Right atrium auricular region (tissue), 2 donors: ENCODE results near the gene TOX2. TPM values are rescaled to one million over a fixed set of nuclear protein-coding genes. Genes with fewer than 3 reads are reported as not detected.

Source experiments
- DNase-seq: peaks from one replicate; pipeline ENCODE4 v3.0.0-alpha.2; 2019; ENCODE audit warnings: low spot score
- H3K27ac ChIP-seq, 2 donors: fragments of 200-600 bp; sonication (generic); 1 replicate in 1 of 2; 2 replicates in 1 of 2; pipeline ENCODE4 v1.5.1; 2016 to 2019
- H3K27me3 ChIP-seq, 2 donors: fragments of 200-600 bp; sonication (generic); one replicate each; pipeline versions ENCODE4 v1.5.1 to v1.6.0; 2017 to 2019
- H3K36me3 ChIP-seq: fragments of 200-600 bp; sonication (generic); one replicate; pipeline ENCODE4 v1.5.1; 2016
- H3K4me1 ChIP-seq, 2 donors: fragments of 200-600 bp; sonication (generic); one replicate each; pipeline versions ENCODE4 v1.5.1 to v1.6.0; 2017 to 2019
- H3K4me3 ChIP-seq, 2 donors: fragments of 200-600 bp; sonication (generic); 1 replicate in 1 of 2; 2 replicates in 1 of 2; pipeline ENCODE4 v1.5.1; 2017 to 2019; ENCODE audit warnings: mild to moderate bottlenecking in 1 of 2, moderate library complexity in 1 of 2
- H3K9me3 ChIP-seq, 2 donors: fragments of 200-600 bp; sonication (generic); one replicate each; pipeline ENCODE4 v1.5.1; 2019
- total RNA-seq, 2 donors: library from RNA; depleted of rRNA; stranded (reverse); fragments of >200 nt; gene quantifications; one replicate each; pipeline ENCODE4 v1.1.0, GENCODE V29; 2016
- TF ChIP-seq, protein P1 (sequence below), 2 donors: fragments of 200-600 bp; sonication (generic); IDR thresholded peaks; one replicate each; pipeline ENCODE4 v1.5.1; 2019; ENCODE audit warnings: antibody characterized with exemption in 2 of 2

TOX2 gene
- total RNA-seq, 2 donors from 2014 or later: 0.30 to 0.63 TPM

- no peaks in the 10 kb centered on the region for H3K9me3 ChIP-seq
- H3K27me3 ChIP-seq: no peaks in the 10 kb centered on the region
- H3K4me1 ChIP-seq: no peaks in the 10 kb centered on the region
- no peak overlapping the region for H3K4me3 ChIP-seq
- TF ChIP-seq, protein P1, sequence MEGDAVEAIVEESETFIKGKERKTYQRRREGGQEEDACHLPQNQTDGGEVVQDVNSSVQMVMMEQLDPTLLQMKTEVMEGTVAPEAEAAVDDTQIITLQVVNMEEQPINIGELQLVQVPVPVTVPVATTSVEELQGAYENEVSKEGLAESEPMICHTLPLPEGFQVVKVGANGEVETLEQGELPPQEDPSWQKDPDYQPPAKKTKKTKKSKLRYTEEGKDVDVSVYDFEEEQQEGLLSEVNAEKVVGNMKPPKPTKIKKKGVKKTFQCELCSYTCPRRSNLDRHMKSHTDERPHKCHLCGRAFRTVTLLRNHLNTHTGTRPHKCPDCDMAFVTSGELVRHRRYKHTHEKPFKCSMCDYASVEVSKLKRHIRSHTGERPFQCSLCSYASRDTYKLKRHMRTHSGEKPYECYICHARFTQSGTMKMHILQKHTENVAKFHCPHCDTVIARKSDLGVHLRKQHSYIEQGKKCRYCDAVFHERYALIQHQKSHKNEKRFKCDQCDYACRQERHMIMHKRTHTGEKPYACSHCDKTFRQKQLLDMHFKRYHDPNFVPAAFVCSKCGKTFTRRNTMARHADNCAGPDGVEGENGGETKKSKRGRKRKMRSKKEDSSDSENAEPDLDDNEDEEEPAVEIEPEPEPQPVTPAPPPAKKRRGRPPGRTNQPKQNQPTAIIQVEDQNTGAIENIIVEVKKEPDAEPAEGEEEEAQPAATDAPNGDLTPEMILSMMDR (IDR thresholded peaks at IDR 0.05): no peak
- H3K36me3 ChIP-seq: no peaks in the 10 kb centered on the region
- DNase-seq: no peak
- H3K27ac ChIP-seq: no peak overlapping the region
Observed at GRCh38 chr20:44025756-44026155, 111.1 kb downstream of the TOX2 start.

DNA sequence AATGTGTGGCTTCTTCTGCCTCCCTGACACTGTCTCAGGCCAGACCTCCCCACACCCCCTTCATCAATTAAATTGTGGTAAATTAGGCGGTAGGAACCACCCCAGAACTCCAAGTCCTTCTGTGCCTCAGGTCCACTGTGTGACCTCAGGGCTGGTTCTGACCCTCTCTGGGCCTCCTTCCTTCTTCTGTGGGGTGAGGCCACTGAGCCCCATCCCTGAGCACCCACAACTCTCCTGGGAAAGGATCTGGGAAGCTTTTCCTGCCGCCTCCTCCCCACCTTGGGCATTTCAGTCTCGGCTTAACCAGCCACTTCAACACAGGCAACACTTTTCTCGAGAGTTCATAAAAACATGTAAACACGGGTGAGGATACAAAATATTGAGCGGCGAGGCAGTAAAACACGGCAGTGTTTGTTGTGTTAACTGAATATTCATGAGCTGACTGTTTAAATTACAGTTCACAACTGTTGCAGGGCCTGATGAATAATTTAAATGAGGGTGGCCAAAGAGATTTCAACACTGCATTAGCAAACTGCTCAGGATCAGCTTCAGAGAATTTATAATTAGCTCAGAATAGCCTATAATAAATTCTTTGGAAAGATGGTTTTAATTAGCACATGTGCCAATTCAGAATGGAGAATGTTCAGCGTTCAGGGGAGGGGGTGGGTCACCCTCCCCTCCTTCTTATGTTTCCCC is 112.1 kb downstream of the TOX2 start:
- Histone ChIP-seq H3K9me3 (no peaks in the 10 kb centered on the region), H3K27ac (no peak overlapping the region), H3K36me3 (no peaks in the 10 kb centered on the region), H3K4me3 (no peak overlapping the region), H3K27me3 (no peaks in the 10 kb centered on the region), H3K4me1 (no peaks in the 10 kb centered on the region)
- DNase-seq: peak; percentile 36
- TF ChIP-seq, protein P1 (IDR thresholded peaks at IDR 0.05): no peak

- Histone ChIP-seq H3K4me1 (no peaks in the 10 kb centered on the region), H3K27ac (no peak overlapping the region), H3K27me3 (no peaks in the 10 kb centered on the region), H3K4me3 (no peak overlapping the region), H3K36me3 (no peaks in the 10 kb centered on the region), H3K9me3 (no peaks in the 10 kb centered on the region)
- DNase-seq: peak; percentile 50
- TF ChIP-seq, protein P1 (IDR thresholded peaks at IDR 0.05): no peak
Observed at GRCh38 chr20:44027343-44028002, 112.8 kb downstream of the TOX2 start.

DNA sequence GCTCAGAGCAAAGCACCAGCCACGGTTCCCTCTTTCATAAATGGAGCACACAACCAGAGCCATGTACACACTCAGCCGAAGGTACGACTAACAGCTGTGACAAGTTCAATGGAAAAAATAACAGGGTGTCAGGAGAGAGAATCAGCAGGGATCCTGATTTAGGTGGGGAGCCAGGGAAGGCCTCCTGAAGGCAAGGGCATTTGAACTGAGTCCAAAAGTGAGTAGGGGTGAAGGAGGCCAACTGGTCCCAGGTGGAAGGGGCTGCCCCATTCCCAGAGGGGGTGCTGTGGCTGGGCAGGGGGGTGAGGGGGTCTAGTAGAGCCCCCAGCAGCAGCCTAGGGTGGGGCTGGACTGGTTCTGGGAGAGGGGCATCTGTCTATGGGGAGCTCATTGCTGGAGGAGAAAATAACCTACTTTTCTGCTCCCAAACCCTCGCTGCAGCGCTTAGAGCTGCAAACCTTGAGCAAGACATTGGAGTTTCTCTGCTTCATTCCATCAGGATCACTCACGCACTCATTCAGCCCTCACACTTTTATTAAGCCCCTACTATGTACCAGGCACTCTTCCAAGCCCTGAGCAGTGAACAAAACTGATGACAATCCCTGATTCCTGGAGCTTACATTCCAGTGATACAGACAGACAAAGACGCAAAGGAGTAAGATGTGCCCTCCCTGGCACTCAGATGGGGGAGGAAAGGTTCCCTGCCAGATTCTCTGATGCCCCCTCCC is 113.5 kb downstream of the TOX2 start:
- H3K27ac ChIP-seq: no peak overlapping the region
- H3K27me3 ChIP-seq: no peaks in the 10 kb centered on the region
- H3K4me3 ChIP-seq: no peak overlapping the region
- DNase-seq: peak; percentile 28
- H3K9me3 ChIP-seq: no peaks in the 10 kb centered on the region
- H3K36me3 ChIP-seq: no peaks in the 10 kb centered on the region
- TF ChIP-seq, protein P1 (IDR thresholded peaks at IDR 0.05): no peak
- H3K4me1 ChIP-seq: no peaks in the 10 kb centered on the region

- no peak overlapping the region for H3K27ac ChIP-seq
- H3K9me3 ChIP-seq: no peaks in the 10 kb centered on the region
- H3K27me3 ChIP-seq: no peaks in the 10 kb centered on the region
- TF ChIP-seq, protein P1 (IDR thresholded peaks at IDR 0.05): no peak
- H3K4me3 ChIP-seq: no peak overlapping the region
- no peaks in the 10 kb centered on the region for H3K4me1 ChIP-seq
- no peaks in the 10 kb centered on the region for H3K36me3 ChIP-seq
- peak; percentile 50 for DNase-seq
Observed at GRCh38 chr20:44028868-44029847, 114.5 kb downstream of the TOX2 start.
